ENCODE results near the gene MED13L.
A peak's percentile ranks its signal among the peaks of the same experiment; 100 is the strongest.

Gene MED13L

GRCh38 chr12:116174904-116175303 is 102.6 kb downstream of the MED13L start:
- DNase-seq, result no peak

- no peak for DNase-seq
These were observed 103.5 kb downstream of the MED13L start for GRCh38 chr12:116174006-116174405.

GRCh38 chr12:116172224-116172849 is 105.2 kb downstream of the MED13L start:
- no peak for DNase-seq

- DNase-seq, result no peak
These were observed 105.9 kb downstream of the MED13L start for GRCh38 chr12:116171549-116171948.

- no peak for DNase-seq
These were observed 108.4 kb downstream of the MED13L start for GRCh38 chr12:116169071-116169470.

GRCh38 chr12:116166306-116166705 is 111.2 kb downstream of the MED13L start:
- DNase-seq, result no peak

GRCh38 chr12:116165036-116165425 is 112.5 kb downstream of the MED13L start:
- DNase-seq, result peak in 1 of 2 experiments; percentile 29

GRCh38 chr12:116164250-116165035 is 113.0 kb downstream of the MED13L start:
- no peak for DNase-seq

GRCh38 chr12:116162071-116162470 is 115.4 kb downstream of the MED13L start:
- DNase-seq, result no peak

- no peak for DNase-seq
These were observed 115.9 kb downstream of the MED13L start for GRCh38 chr12:116161588-116161987.

- DNase-seq, result no peak
These were observed 116.5 kb downstream of the MED13L start for GRCh38 chr12:116160883-116161458.

- peak; percentile 36 to 54 for DNase-seq
These were observed 117.3 kb downstream of the MED13L start for GRCh38 chr12:116160231-116160630.

- DNase-seq, result no peak
These were observed 117.8 kb downstream of the MED13L start for GRCh38 chr12:116159593-116160200.

GRCh38 chr12:116159175-116159574 is 118.3 kb downstream of the MED13L start:
- DNase-seq, result no peak

- DNase-seq, result no peak
These were observed 119.6 kb downstream of the MED13L start for GRCh38 chr12:116157845-116158267.

- no peak for DNase-seq
These were observed 120.9 kb downstream of the MED13L start for GRCh38 chr12:116156614-116157013.

- no peak for DNase-seq
These were observed 122.1 kb downstream of the MED13L start for GRCh38 chr12:116155383-116155782.

- DNase-seq, result no peak
These were observed 123.5 kb downstream of the MED13L start for GRCh38 chr12:116153983-116154382.

- DNase-seq, result no peak
These were observed 124.4 kb downstream of the MED13L start for GRCh38 chr12:116153113-116153512.

GRCh38 chr12:116152268-116152667 is 125.2 kb downstream of the MED13L start:
- no peak for DNase-seq

GRCh38 chr12:116150452-116150851 is 127.0 kb downstream of the MED13L start:
- no peak for DNase-seq

- DNase-seq, result no peak
These were observed 127.5 kb downstream of the MED13L start for GRCh38 chr12:116150001-116150400.

GRCh38 chr12:116148844-116149243 is 128.6 kb downstream of the MED13L start:
- no peak for DNase-seq

GRCh38 chr12:116146386-116146785 is 131.1 kb downstream of the MED13L start:
- DNase-seq, result no peak

Measured in SW 1271 (cell line).